GM19240 (cell line): ENCODE data around the gene PLAGL2.

Experiments used
- DNase-seq: peaks from one replicate; pipeline ENCODE4 v3.0.0; 2011; ENCODE audit warnings: low spot score; ENCODE audit not compliant: insufficient read length

Gene PLAGL2

DNA sequence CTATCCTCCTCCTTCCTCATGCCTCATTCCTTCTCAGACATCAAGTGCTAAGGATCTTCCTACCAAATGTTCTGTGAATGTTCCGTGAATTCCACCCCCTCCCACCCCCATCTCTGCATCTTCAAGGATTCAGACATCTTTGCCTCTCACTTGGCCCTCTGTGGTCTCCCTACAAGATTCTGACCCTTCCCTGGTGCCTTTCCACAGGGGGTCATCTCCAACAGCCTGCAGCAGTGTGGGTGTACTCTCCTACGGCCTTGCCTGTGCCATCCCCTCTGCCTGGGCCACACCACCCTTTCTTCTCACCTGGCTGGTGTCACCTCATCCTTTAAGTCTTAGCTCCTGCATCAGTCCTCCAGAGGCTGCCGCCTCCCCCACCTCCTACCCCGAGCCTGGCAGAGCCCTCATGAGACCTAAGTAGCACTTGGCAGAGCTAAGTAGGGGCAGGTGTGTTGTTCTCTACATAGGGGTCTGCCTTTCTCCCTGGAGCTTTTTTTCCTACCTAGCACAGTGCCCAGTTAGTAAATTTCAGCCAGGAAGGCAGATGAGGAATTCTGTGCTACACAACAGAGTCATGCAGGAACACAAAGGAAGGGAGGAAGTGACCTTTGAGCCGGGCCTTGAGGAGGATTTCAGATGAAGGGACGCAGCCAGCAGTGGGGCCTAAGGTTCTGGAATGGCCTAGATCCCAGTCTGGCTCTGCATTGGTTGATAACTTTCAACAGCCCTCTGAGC, 55.0 kb downstream of the PLAGL2 start:
- DNase-seq: no peak

DNA sequence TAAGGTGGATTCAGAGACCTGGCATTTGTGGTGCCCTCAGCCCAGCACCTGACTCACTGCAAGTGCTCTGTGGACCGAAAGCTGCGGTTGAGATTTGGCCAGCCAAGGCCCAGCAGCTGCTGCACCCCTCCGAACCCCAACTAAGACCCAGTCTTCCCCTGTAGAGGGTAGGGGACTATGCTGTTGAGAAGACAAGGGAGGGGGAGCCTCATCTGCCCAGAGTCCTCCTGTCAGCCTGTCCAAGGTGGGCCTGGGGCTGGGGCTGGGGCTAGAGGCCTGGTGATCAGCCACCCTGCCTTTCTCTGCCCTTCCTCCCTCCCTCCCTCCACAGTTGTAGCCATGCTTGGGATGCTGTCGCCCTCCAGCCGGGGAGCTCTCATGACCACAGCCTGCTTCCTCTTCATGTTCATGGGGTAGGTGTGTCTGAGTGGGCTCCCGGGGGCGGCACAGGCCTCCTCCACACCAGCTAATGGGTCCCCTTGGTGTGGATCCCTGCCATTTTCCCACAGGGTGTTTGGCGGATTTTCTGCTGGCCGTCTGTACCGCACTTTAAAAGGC, 57.2 kb downstream of the PLAGL2 start:
- no peak for DNase-seq

DNA sequence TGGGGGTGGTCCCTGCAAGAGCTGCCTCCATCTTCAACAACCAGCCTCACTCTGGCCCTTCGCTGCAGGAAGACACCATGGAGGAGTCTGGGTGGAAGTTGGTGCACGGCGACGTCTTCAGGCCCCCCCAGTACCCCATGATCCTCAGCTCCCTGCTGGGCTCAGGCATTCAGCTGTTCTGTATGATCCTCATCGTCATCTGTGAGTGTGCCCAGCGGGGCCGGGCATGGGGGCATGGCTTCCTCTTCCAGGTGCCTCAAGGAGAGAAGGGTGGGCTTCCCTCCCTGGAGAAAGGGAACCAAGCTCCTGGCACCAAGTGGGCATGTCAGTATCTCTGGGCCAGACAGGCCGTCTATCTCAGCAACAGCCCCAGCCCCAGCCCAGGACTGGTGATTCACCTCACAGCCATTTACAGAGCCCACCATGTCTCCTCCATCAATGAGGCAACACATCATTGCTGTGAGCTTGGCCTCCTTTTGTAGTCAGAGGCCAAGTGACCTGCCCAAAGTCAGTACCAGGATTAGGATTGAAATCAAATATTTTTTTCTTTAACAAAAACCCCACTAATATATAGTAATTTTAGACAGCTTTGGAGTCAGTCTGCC, 57.9 kb downstream of the PLAGL2 start:
- DNase-seq: no peak

DNA sequence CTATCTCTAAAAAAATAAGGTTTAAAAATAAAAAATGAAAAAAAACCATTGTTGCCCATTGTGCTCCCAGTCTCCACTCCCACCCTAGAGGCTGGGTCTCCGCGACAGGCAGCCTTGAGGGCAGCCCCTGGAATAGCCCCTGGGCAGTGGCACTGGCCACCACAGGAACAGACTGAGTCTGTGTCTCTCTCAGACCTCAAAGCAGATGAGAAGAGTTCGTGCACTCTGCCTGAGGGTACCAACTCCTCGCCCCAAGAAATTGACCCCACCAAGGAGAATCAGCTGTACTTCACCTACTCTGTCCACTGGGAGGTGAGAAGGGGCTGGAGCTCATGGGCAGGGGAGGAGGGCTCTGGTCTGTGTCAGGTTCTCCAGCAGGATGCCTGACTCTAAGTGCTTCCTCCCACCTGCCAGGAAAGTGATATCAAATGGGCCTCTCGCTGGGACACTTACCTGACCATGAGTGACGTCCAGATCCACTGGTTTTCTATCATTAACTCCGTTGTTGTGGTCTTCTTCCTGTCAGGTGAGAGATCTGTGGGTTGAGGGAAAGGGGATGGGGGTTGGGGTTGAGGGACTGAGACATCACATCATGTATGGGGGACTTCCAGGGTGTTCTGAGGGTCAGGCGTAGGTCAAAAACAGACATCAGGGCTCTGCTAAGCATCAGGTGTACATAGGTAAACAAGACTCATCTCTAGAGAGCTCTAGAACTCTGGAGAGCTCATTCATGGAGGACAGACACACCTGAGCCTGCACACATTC, 62.5 kb downstream of the PLAGL2 start:
- no peak for DNase-seq

DNA sequence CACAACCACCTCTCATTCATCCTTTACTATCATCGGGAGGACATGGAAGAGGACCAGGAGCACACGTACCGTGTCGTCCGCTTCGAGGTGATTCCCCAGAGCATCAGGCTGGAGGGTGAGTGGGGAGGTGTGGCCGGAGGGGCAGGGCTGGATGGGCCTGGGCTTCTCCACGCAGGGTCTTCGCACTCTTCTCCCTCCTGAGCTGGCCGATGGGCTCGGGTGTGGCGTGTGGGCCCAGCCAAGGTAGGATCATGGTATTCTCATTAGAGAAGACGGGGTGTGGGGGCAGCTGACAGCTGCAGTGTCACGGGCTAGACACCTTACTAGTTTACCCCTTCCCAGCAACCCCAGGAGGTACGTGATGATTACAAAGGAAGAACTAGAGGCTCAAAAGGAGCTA, 64.6 kb downstream of the PLAGL2 start:
- DNase-seq: no peak
